Measurements from ENCODE around the gene MPL. TPM values are rescaled to one million over a fixed set of nuclear protein-coding genes. Genes with fewer than 3 reads are reported as not detected.
A peak's percentile ranks its signal among the peaks of the same experiment; 100 is the strongest.

MPL gene
- polyA plus RNA-seq, 1 donor (not counting 4 experiments of a cell fraction or from before 2014, with no cell fraction given), result not detected

GRCh38 chr1:43358746-43359693 is 21.4 kb downstream of the MPL start, which contains the start of gene CDC20:
Gene CDC20, plus strand, starts transcription at chr1:43358981. Its CDS starts 235 bp downstream, at chr1:43359216.
- peak; percentile 81 for DNase-seq (ENCODE audit: low read depth, low spot score)
- H3K4me1 ChIP-seq (ENCODE audit: control insufficient read depth, extremely low read depth, insufficient read depth, low read length), result peaks cover 26% of the 10 kb centered on the region
- no peaks in the 10 kb centered on the region for H3K9me3 ChIP-seq (ENCODE audit: control insufficient read depth, low read depth, low read length)
- peak within 1 kb of the TSS; percentile 96 for H3K4me2 ChIP-seq (ENCODE audit: control insufficient read depth, extremely low read depth, insufficient read depth, low read depth, low read length)
- H3K79me2 ChIP-seq (ENCODE audit: control insufficient read depth, insufficient read depth, low read length), result peaks cover 45% of the 10 kb centered on the region
- dilution Hi-C loops (cut with MboI; ENCODE audit: extremely low pct_ligation_motif_present, low sequenced_read_pairs), result no loop called here
- H4K20me1 ChIP-seq (ENCODE audit: control insufficient read depth, extremely low read depth, insufficient read depth, low read length), result no peaks in the 10 kb centered on the region
- H3K27me3 ChIP-seq (ENCODE audit: control insufficient read depth, extremely low read depth, insufficient read depth, low read length), result no peaks in the 10 kb centered on the region
- peak; percentile 61 for FAIRE-seq
- no peak for TF ChIP-seq CTCF (optimal IDR thresholded peaks at IDR 0.05 in 1 of 3, IDR thresholded peaks at IDR 0.05 in 1 of 3, conservative IDR thresholded peaks at IDR 0.05 in 1 of 3; ENCODE audit: extremely low read depth in 1 of 3, insufficient read depth in 2 of 3, low read length in 3 of 3)
- no peak for TF ChIP-seq EZH2 (IDR thresholded peaks at IDR 0.05; ENCODE audit: low read length)
- H3K27ac ChIP-seq (ENCODE audit: control insufficient read depth, insufficient read depth, low read length), result peak within 1 kb of the TSS; percentile 97
- no peaks in the 10 kb centered on the region for H3K9me1 ChIP-seq (ENCODE audit: control insufficient read depth, extremely low read depth, insufficient read depth, low read length)
- H2AFZ ChIP-seq (ENCODE audit: control insufficient read depth, low read length), result peak within 1 kb of the TSS; percentile 85
- peak within 1 kb of the TSS; percentile 96 for H3K9ac ChIP-seq (ENCODE audit: control insufficient read depth, extremely low read depth, insufficient read depth, low read length)
- peak within 1 kb of the TSS; percentile 55 to 96 (median 94) for H3K4me3 ChIP-seq (ENCODE audit: control insufficient read depth in 2 of 3, extremely low read depth in 1 of 3, insufficient read depth in 2 of 3, low read depth in 1 of 3, low read length in 3 of 3)
- peaks cover 10 to 22% of the 10 kb centered on the region in 2 experiments for H3K36me3 ChIP-seq (ENCODE audit: control insufficient read depth in 2 of 2, extremely low read depth in 1 of 2, insufficient read depth in 2 of 2, low read length in 2 of 2)

- H2AFZ ChIP-seq (ENCODE audit: control insufficient read depth, low read length), result no peak overlapping the region
- H3K9ac ChIP-seq (ENCODE audit: control insufficient read depth, extremely low read depth, insufficient read depth, low read length), result peak overlapping the region; percentile 68
- H3K27ac ChIP-seq (ENCODE audit: control insufficient read depth, insufficient read depth, low read length), result peak overlapping the region; percentile 70
- no peaks in the 10 kb centered on the region for H3K9me3 ChIP-seq (ENCODE audit: control insufficient read depth, low read depth, low read length)
- H3K9me1 ChIP-seq (ENCODE audit: control insufficient read depth, extremely low read depth, insufficient read depth, low read length), result no peaks in the 10 kb centered on the region
- peak overlapping the region; percentile 55 to 77 (median 67) for H3K4me3 ChIP-seq (ENCODE audit: control insufficient read depth in 2 of 3, extremely low read depth in 1 of 3, insufficient read depth in 2 of 3, low read depth in 1 of 3, low read length in 3 of 3)
- peaks cover 12 to 28% of the 10 kb centered on the region in 2 experiments for H3K36me3 ChIP-seq (ENCODE audit: control insufficient read depth in 2 of 2, extremely low read depth in 1 of 2, insufficient read depth in 2 of 2, low read length in 2 of 2)
- TF ChIP-seq CTCF (optimal IDR thresholded peaks at IDR 0.05 in 1 of 3, IDR thresholded peaks at IDR 0.05 in 1 of 3, conservative IDR thresholded peaks at IDR 0.05 in 1 of 3; ENCODE audit: extremely low read depth in 1 of 3, insufficient read depth in 2 of 3, low read length in 3 of 3) (no peak), EZH2 (IDR thresholded peaks at IDR 0.05; ENCODE audit: low read length) (no peak)
- H4K20me1 ChIP-seq (ENCODE audit: control insufficient read depth, extremely low read depth, insufficient read depth, low read length), result peaks cover under 1% of the 10 kb centered on the region
- peaks cover 52% of the 10 kb centered on the region for H3K79me2 ChIP-seq (ENCODE audit: control insufficient read depth, insufficient read depth, low read length)
- DNase-seq (ENCODE audit: low read depth, low spot score), result no peak
- H3K27me3 ChIP-seq (ENCODE audit: control insufficient read depth, extremely low read depth, insufficient read depth, low read length), result no peaks in the 10 kb centered on the region
- peak overlapping the region; percentile 84 for H3K4me2 ChIP-seq (ENCODE audit: control insufficient read depth, extremely low read depth, insufficient read depth, low read depth, low read length)
- dilution Hi-C loops (cut with MboI; ENCODE audit: extremely low pct_ligation_motif_present, low sequenced_read_pairs), result no loop called here
- FAIRE-seq, result peak; percentile 74
- H3K4me1 ChIP-seq (ENCODE audit: control insufficient read depth, extremely low read depth, insufficient read depth, low read length), result peaks cover 26% of the 10 kb centered on the region
Measured at GRCh38 chr1:43359696-43360095, 22.1 kb downstream of the MPL start.

Data from keratinocyte (primary cell).